Right lobe of liver (tissue), 4 donors: ENCODE data around the gene OPN1SW.

Experiments used
- POLR2A ChIP-seq: fragments of 450-650 bp; IDR thresholded peaks from one replicate; pipeline ENCODE4 v1.6.1; 2017; ENCODE audit warnings: antibody characterized with exemption, mild to moderate bottlenecking
- TF ChIP-seq, protein P1 (sequence below), 4 donors: fragments of 200-600 bp in 3 of 4; fragments of 450-650 bp in 1 of 4; IDR thresholded peaks; one replicate each; pipeline versions ENCODE4 v1.5.1 to v1.8.0; 2016 to 2022; ENCODE audit warnings: antibody characterized with exemption in 4 of 4, mild to moderate bottlenecking in 2 of 4
- donor health status: DM: no; HTN: no; CAD: no.
- donor health status: DM: no; HTN: no; CAD: no.
- donor health status: DM: no; HTN: yes; CAD: no.

- TF ChIP-seq POLR2A: no peak
- TF ChIP-seq, protein P1, sequence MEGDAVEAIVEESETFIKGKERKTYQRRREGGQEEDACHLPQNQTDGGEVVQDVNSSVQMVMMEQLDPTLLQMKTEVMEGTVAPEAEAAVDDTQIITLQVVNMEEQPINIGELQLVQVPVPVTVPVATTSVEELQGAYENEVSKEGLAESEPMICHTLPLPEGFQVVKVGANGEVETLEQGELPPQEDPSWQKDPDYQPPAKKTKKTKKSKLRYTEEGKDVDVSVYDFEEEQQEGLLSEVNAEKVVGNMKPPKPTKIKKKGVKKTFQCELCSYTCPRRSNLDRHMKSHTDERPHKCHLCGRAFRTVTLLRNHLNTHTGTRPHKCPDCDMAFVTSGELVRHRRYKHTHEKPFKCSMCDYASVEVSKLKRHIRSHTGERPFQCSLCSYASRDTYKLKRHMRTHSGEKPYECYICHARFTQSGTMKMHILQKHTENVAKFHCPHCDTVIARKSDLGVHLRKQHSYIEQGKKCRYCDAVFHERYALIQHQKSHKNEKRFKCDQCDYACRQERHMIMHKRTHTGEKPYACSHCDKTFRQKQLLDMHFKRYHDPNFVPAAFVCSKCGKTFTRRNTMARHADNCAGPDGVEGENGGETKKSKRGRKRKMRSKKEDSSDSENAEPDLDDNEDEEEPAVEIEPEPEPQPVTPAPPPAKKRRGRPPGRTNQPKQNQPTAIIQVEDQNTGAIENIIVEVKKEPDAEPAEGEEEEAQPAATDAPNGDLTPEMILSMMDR (IDR thresholded peaks at IDR 0.05): no peak
Measured at GRCh38 chr7:128801667-128802418, 26.2 kb upstream of the OPN1SW start.
